ENCODE data around the gene PPP1R3G.

GRCh38 chr6:5124526-5124925 lies 39.4 kb downstream of the PPP1R3G start:
- TF ChIP-seq POLR2A (IDR thresholded peaks at IDR 0.05; ENCODE audit: low read length): no peak
- TF ChIP-seq GATA1 (IDR thresholded peaks at IDR 0.05; ENCODE audit: low read depth, low read length): no peak
